Measurements from ENCODE around the gene HNF1A. TPM values are rescaled to one million over a fixed set of nuclear protein-coding genes. Genes with fewer than 3 reads are reported as not detected.

HNF1A gene
- polyA plus RNA-seq, 1 donor from 2014 or later, result not detected

- Histone ChIP-seq H3K9ac (ENCODE audit: low read length) (no peak overlapping the region), H4K20me1 (ENCODE audit: insufficient read depth) (no peaks in the 10 kb centered on the region), H3K9me2 (ENCODE audit: insufficient read depth, low read length) (no peaks in the 10 kb centered on the region), H3K79me2 (replicated peaks; ENCODE audit: insufficient read depth, low read length) (no peaks in the 10 kb centered on the region), H3K36me3 (ENCODE audit: insufficient read depth, low read length) (no peaks in the 10 kb centered on the region), H3K27me3 (ENCODE audit: insufficient read depth, low read depth, low read length) (no peaks in the 10 kb centered on the region), H3K27ac (ENCODE audit: low read length) (no peak overlapping the region), H3K9me3 (ENCODE audit: low read length) (no peaks in the 10 kb centered on the region), H3F3A (ENCODE audit: insufficient read depth, low read length, poor library complexity, severe bottlenecking) (no peaks in the 10 kb centered on the region), H2AFZ (ENCODE audit: low read depth, low read length) (no peak overlapping the region), H3K4me3 (ENCODE audit: low read length) (no peak overlapping the region), H3K4me2 (ENCODE audit: low read length) (no peak overlapping the region)
- no peak for TF ChIP-seq MXI1 (conservative IDR thresholded peaks at IDR 0.05; ENCODE audit: poor library complexity, severe bottlenecking)
- TF ChIP-seq EP300 (conservative IDR thresholded peaks at IDR 0.05; ENCODE audit: poor library complexity, severe bottlenecking), result no peak
- no peak for TF ChIP-seq REST (IDR thresholded peaks at IDR 0.05; ENCODE audit: borderline replicate concordance)
- TF ChIP-seq TAF1 (IDR thresholded peaks at IDR 0.05; ENCODE audit: low read depth), result no peak
- TF ChIP-seq POLR2AphosphoS5 (IDR thresholded peaks at IDR 0.05), result no peak
- TF ChIP-seq SMC3 (conservative IDR thresholded peaks at IDR 0.05; ENCODE audit: poor library complexity), result no peak
- TF ChIP-seq CTCF (IDR thresholded peaks at IDR 0.05; ENCODE audit: poor library complexity, severe bottlenecking), result no peak
- no peak for TF ChIP-seq RAD21 (conservative IDR thresholded peaks at IDR 0.05)
- TF ChIP-seq EZH2 (IDR thresholded peaks at IDR 0.05; ENCODE audit: borderline replicate concordance, insufficient read depth, low read length, poor library complexity, severe bottlenecking), result no peak
Measured at GRCh38 chr12:120962532-120963020, 15.8 kb upstream of the HNF1A start.

- H3K4me3 ChIP-seq (ENCODE audit: low read length), result no peak overlapping the region
- no peak overlapping the region for H3K27ac ChIP-seq (ENCODE audit: low read length)
- no peak overlapping the region for H3K4me2 ChIP-seq (ENCODE audit: low read length)
- H2AFZ ChIP-seq (ENCODE audit: low read depth, low read length), result no peak overlapping the region
- H4K20me1 ChIP-seq (ENCODE audit: insufficient read depth), result no peaks in the 10 kb centered on the region
- no peaks in the 10 kb centered on the region for H3K9me3 ChIP-seq (ENCODE audit: low read length)
- H3K9me2 ChIP-seq (ENCODE audit: insufficient read depth, low read length), result no peaks in the 10 kb centered on the region
- H3K36me3 ChIP-seq (ENCODE audit: insufficient read depth, low read length), result no peaks in the 10 kb centered on the region
- TF ChIP-seq REST (IDR thresholded peaks at IDR 0.05; ENCODE audit: borderline replicate concordance) (no peak), EP300 (conservative IDR thresholded peaks at IDR 0.05; ENCODE audit: poor library complexity, severe bottlenecking) (no peak), MXI1 (conservative IDR thresholded peaks at IDR 0.05; ENCODE audit: poor library complexity, severe bottlenecking) (no peak), RAD21 (conservative IDR thresholded peaks at IDR 0.05) (no peak), EZH2 (IDR thresholded peaks at IDR 0.05; ENCODE audit: borderline replicate concordance, insufficient read depth, low read length, poor library complexity, severe bottlenecking) (no peak)
- no peaks in the 10 kb centered on the region for H3K27me3 ChIP-seq (ENCODE audit: insufficient read depth, low read depth, low read length)
- H3F3A ChIP-seq (ENCODE audit: insufficient read depth, low read length, poor library complexity, severe bottlenecking), result no peaks in the 10 kb centered on the region
- H3K79me2 ChIP-seq (replicated peaks; ENCODE audit: insufficient read depth, low read length), result no peaks in the 10 kb centered on the region
- no peak overlapping the region for H3K9ac ChIP-seq (ENCODE audit: low read length)
Measured at GRCh38 chr12:120964298-120964697, 14.0 kb upstream of the HNF1A start.
